Smooth muscle cell (in vitro differentiated cells): ENCODE data around the gene LIPC. TPM values are rescaled to one million over a fixed set of nuclear protein-coding genes. Genes with fewer than 3 reads are reported as not detected.
"Not testable (repeated sequence)": the region's sequence is repeated elsewhere in the genome, so short reads cannot be mapped to it uniquely, and the experiment has no call there.

Experiments
- DNase-seq: peaks from one replicate; lab custom pipeline; 2025; ENCODE audit not compliant: unreplicated experiment; lab: John Stamatoyannopoulos, UW
- H2AFZ ChIP-seq: fragments of 200-600 bp; sonication (generic); 2 replicates; pipeline ENCODE4 v1.6.0; 2016; ENCODE audit warnings: antibody characterized with exemption, low read depth, mild to moderate bottlenecking
- H3F3A ChIP-seq: fragments of 200-600 bp; sonication (generic); 2 replicates; pipeline ENCODE4 v1.6.0; 2017; ENCODE audit warnings: antibody characterized with exemption, low read depth
- H3K27ac ChIP-seq: fragments of 200-600 bp; sonication (generic); 2 replicates; pipeline ENCODE4 v1.5.1; 2016; ENCODE audit warnings: low read depth, mild to moderate bottlenecking
- H3K27me3 ChIP-seq: fragments of 200-600 bp; sonication (generic); 2 replicates; pipeline ENCODE4 v1.6.1; 2016; ENCODE audit warnings: low read depth, mild to moderate bottlenecking
- H3K36me3 ChIP-seq: fragments of 200-600 bp; sonication (generic); 2 replicates; pipeline ENCODE4 v1.5.1; 2016; ENCODE audit warnings: low read depth
- H3K4me1 ChIP-seq: fragments of 200-600 bp; sonication (generic); 2 replicates; pipeline ENCODE4 v1.5.1; 2016; ENCODE audit warnings: low read depth
- H3K4me2 ChIP-seq: fragments of 200-600 bp; sonication (generic); 2 replicates; pipeline ENCODE4 v1.6.0; 2016; ENCODE audit warnings: mild to moderate bottlenecking
- H3K4me3 ChIP-seq: fragments of 200-600 bp; sonication (generic); 2 replicates; pipeline ENCODE4 v1.5.1; 2016; ENCODE audit warnings: mild to moderate bottlenecking
- H3K79me2 ChIP-seq: fragments of 200-600 bp; sonication (generic); 2 replicates; pipeline ENCODE4 v1.6.0; 2016; ENCODE audit warnings: low read depth, mild to moderate bottlenecking
- H3K9ac ChIP-seq: fragments of 200-600 bp; sonication (generic); 2 replicates; pipeline ENCODE4 v1.6.0; 2016; ENCODE audit warnings: low read depth
- H3K9me3 ChIP-seq: fragments of 200-600 bp; sonication (generic); replicated peaks from 2 replicates; pipeline ENCODE4 v1.5.1; 2016; ENCODE audit warnings: low read depth
- H4K20me1 ChIP-seq: fragments of 200-600 bp; sonication (generic); 2 replicates; pipeline ENCODE4 v1.6.0; 2016; ENCODE audit warnings: low read depth
- WGBS: methylation state at CpG from one replicate; pipeline ENCODE4 v1.1.7; 2016; ENCODE audit warnings: low lambda C conversion rate; 5-methylcytosine and 5-hydroxymethylcytosine counted together
- polyA plus RNA-seq: library from polyadenylated mRNA; unstranded; fragments of >200 nt; fragmentation: Nextera tagmentation; extraction: Ambion mirVana; gene quantifications from 2 replicates; pipeline ENCODE4 v1.2.1, GENCODE V29; 2016
- total RNA-seq: library from RNA; depleted of rRNA; stranded (reverse); fragments of >200 nt; gene quantifications from 2 replicates; pipeline ENCODE4 v1.2.3, GENCODE V29; 2014
- TF ChIP-seq, protein P1 (sequence below): fragments of 200-600 bp; sonication (generic); IDR thresholded peaks from 2 replicates; pipeline ENCODE4 v1.5.1; 2017; ENCODE audit warnings: borderline replicate concordance, mild to moderate bottlenecking, antibody characterized with exemption; ENCODE audit not compliant: insufficient read depth, poor library complexity, severe bottlenecking

The LIPC gene
- total and polyA plus RNA-seq, 2 experiments from 2014 or later: not detected

DNA sequence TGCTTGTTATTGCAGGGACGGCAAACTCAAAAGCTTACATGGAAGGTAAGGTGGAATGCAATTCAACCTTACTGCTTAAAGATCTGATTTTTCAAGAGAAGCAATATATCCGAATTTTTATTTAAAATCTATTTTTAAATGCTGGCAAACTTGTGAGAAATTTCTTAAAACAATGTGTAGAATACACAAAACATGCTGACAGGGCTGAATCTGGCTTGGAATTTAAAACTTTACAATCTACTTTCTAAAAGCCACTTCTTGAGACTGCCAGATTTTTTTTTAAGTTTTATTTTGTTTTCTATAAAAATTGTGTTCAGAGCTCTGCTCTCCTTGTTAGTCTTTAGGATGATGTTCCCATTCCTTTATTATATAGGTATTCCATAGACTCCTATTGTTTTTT lies 171.0 kb downstream of the LIPC start:
- no peak overlapping the region for H2AFZ ChIP-seq
- H3K4me3 ChIP-seq: no peak overlapping the region
- 92% methylated on average over 2 of the region's 2 CpGs for WGBS
- peaks cover 21% of the 10 kb centered on the region for H3K79me2 ChIP-seq
- DNase-seq: no peak
- H3K4me2 ChIP-seq: no peak overlapping the region
- H4K20me1 ChIP-seq: peaks cover 6% of the 10 kb centered on the region
- H3K9ac ChIP-seq: no peak overlapping the region
- H3K27ac ChIP-seq: no peak overlapping the region
- peaks cover 1% of the 10 kb centered on the region for H3K4me1 ChIP-seq
- H3F3A ChIP-seq: no peaks in the 10 kb centered on the region
- TF ChIP-seq, protein P1, sequence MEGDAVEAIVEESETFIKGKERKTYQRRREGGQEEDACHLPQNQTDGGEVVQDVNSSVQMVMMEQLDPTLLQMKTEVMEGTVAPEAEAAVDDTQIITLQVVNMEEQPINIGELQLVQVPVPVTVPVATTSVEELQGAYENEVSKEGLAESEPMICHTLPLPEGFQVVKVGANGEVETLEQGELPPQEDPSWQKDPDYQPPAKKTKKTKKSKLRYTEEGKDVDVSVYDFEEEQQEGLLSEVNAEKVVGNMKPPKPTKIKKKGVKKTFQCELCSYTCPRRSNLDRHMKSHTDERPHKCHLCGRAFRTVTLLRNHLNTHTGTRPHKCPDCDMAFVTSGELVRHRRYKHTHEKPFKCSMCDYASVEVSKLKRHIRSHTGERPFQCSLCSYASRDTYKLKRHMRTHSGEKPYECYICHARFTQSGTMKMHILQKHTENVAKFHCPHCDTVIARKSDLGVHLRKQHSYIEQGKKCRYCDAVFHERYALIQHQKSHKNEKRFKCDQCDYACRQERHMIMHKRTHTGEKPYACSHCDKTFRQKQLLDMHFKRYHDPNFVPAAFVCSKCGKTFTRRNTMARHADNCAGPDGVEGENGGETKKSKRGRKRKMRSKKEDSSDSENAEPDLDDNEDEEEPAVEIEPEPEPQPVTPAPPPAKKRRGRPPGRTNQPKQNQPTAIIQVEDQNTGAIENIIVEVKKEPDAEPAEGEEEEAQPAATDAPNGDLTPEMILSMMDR: no peak
- H3K36me3 ChIP-seq: peaks cover 3% of the 10 kb centered on the region
- H3K27me3 ChIP-seq: no peaks in the 10 kb centered on the region
- no peaks in the 10 kb centered on the region for H3K9me3 ChIP-seq

DNA sequence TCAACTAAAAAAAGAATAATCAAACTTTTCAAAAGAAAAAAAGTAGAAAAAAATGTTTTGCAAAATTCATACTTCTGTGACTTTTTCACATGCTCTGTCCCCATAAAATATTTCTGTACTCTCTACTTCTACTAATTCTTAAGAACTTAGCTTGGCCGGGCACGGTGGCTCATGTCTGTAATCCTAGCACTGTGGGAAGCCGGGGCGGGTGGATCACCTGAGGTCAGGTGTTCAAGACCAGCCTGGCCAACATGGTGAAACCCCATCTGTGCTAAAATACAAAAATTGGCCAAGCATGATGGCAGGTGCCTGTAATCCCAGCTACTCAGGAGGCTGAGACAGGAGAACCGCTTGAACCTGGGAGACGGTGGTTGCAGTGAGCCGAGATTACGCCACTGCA lies 172.1 kb downstream of the LIPC start:
- H4K20me1 ChIP-seq, H3K4me1 ChIP-seq, H3K27me3 ChIP-seq, H3K4me3 ChIP-seq, DNase-seq, H3K27ac ChIP-seq, H3K9me3 ChIP-seq, H3F3A ChIP-seq, H3K4me2 ChIP-seq, H2AFZ ChIP-seq, H3K36me3 ChIP-seq, H3K9ac ChIP-seq: not testable (repeated sequence)
- peaks cover 21% of the 10 kb centered on the region for H3K79me2 ChIP-seq
- WGBS: 97% methylated on average over 8 of the region's 8 CpGs

DNA sequence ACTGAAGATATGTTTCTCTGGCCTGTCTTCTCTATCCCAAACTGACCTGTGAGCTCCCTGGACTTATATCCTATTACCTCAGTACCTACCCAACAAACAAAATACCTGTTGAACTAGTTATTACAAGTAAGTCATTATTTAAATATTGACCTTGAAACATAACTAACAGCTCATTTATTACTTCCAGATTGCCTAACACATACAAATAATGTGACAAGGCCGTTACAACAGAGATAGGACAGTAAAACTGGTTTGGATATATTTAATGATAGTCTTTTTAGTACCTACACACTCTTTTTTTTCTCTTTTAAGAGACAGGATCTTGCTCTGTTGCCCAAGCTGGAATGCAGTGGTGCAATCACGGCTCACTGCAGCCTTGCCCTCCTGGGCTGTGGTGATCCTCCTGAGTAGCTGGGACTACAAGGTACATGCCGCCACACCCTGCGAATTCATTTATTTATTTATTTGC lies 172.7 kb downstream of the LIPC start:
- Histone ChIP-seq H2AFZ (no peak overlapping the region), H3K4me1 (peaks cover 4% of the 10 kb centered on the region), H3K4me3 (no peak overlapping the region), H3K9ac (no peak overlapping the region), H3F3A (no peaks in the 10 kb centered on the region), H3K27me3 (no peaks in the 10 kb centered on the region), H3K4me2 (no peak overlapping the region), H4K20me1 (peaks cover 9% of the 10 kb centered on the region), H3K27ac (no peak overlapping the region), H3K79me2 (peaks cover 21% of the 10 kb centered on the region), H3K9me3 (no peaks in the 10 kb centered on the region), H3K36me3 (peaks cover 3% of the 10 kb centered on the region)
- TF ChIP-seq, protein P1: no peak
- no peak for DNase-seq
- 93% methylated on average over 4 of the region's 4 CpGs for WGBS

DNA sequence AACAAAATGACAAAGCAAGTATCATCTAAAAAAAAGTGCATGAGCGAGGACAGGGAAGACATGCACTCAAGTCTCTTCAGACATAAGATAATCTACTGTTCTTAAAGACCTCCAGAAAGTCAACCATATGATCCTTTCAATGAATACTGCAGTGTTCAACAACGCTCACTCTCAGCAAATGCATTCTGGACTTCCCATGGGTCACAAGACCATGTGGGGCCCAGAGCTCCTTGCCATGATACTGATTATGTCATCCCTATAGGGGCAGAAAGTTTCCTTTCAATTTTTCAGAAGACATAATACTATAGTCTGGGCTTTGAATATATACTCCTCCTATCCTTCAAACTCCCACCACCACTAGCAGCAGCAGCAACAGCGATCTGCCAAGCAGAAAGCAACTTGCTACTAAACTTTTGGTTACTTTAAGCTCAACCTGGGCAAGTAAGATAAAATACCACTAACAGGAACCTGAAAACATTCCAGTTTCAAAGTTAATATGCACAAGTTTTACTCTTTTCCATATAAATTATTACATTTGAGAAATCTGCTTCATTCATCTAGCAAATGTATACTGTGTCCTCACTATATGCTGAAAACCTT lies 174.2 kb downstream of the LIPC start:
- no peaks in the 10 kb centered on the region for H3K9me3 ChIP-seq
- peaks cover 21% of the 10 kb centered on the region for H3K79me2 ChIP-seq
- no peaks in the 10 kb centered on the region for H3K27me3 ChIP-seq
- TF ChIP-seq, protein P1: no peak
- no peak overlapping the region for H3K4me2 ChIP-seq
- no peak overlapping the region for H3K27ac ChIP-seq
- peaks cover 3% of the 10 kb centered on the region for H3K36me3 ChIP-seq
- H3K4me3 ChIP-seq: no peak overlapping the region
- WGBS: 96% methylated on average over 3 of the region's 3 CpGs
- H3K4me1 ChIP-seq: peaks cover 4% of the 10 kb centered on the region
- H4K20me1 ChIP-seq: peaks cover 9% of the 10 kb centered on the region
- no peak for DNase-seq
- no peaks in the 10 kb centered on the region for H3F3A ChIP-seq
- H2AFZ ChIP-seq: no peak overlapping the region
- no peak overlapping the region for H3K9ac ChIP-seq
